ENCODE data around the gene HABP4.

DNA sequence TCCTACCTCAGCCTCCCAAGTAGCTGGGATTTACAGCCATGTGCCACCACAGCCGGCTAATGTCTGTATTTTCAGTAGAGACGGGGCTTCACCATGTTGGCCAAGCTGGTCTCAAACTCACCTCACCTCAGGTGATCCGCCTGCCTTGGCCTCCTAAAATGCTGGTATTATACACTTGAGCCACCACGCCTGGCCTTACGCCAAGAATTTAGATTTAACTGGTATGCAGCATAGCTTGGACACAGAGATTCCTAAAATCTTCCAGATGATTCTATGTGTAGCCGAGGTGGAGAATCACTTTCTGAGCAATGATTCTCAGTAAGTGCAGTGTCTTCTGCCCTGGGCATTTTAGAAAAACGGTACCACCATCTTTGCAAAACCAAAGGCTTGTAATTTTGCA is 74.1 kb downstream of the HABP4 start:
- TF ChIP-seq POLR2A (IDR thresholded peaks at IDR 0.05; ENCODE audit: low read depth, low read length): no peak
- no peak for TF ChIP-seq POLR2AphosphoS5 (IDR thresholded peaks at IDR 0.05; ENCODE audit: low read depth, low read length)
